Tibial nerve (tissue), 4 donors: ENCODE data around the gene MYO1D. TPM values are rescaled to one million over a fixed set of nuclear protein-coding genes. Genes with fewer than 3 reads are reported as not detected.
A peak's percentile ranks its signal among the peaks of the same experiment; 100 is the strongest.

Source experiments
- DNase-seq, 2 donors: peaks; one replicate each; pipeline ENCODE4 v3.0.0-alpha.2; 2019; ENCODE audit warnings: low spot score in 2 of 2
- H3K27ac ChIP-seq, 4 donors: fragments of 200-600 bp; sonication (generic) in 3 of 4; one replicate each; pipeline ENCODE4 v1.5.1; 2017 to 2019; ENCODE audit warnings: mild to moderate bottlenecking in 1 of 4
- H3K27me3 ChIP-seq, 2 donors: fragments of 200-600 bp; sonication (generic) in 1 of 2; one replicate each; pipeline versions ENCODE4 v1.5.1 to v1.6.0; 2017 to 2019
- H3K36me3 ChIP-seq, 3 donors: fragments of 200-600 bp; sonication (generic); one replicate each; pipeline ENCODE4 v1.5.1; 2018 to 2019
- H3K4me1 ChIP-seq, 4 donors: fragments of 200-600 bp; sonication (generic) in 3 of 4; one replicate each; pipeline ENCODE4 v1.5.1; 2017 to 2019
- H3K4me3 ChIP-seq, 4 donors: fragments of 200-600 bp; sonication (generic) in 3 of 4; one replicate each; pipeline ENCODE4 v1.5.1; 2017 to 2019; ENCODE audit warnings: mild to moderate bottlenecking in 1 of 4, moderate library complexity in 1 of 4
- H3K9me3 ChIP-seq, 4 donors: fragments of 200-600 bp; sonication (generic) in 3 of 4; one replicate each; pipeline ENCODE4 v1.5.1; 2017 to 2019
- CTCF ChIP-seq, 5 experiments: fragments of 200-600 bp in 3 of 5; fragments of 450-650 bp in 2 of 5; sonication (generic) in 3 of 5; IDR thresholded peaks; one replicate each; pipeline ENCODE4 v1.5.1; 2016 to 2019; ENCODE audit warnings: antibody characterized with exemption in 5 of 5, mild to moderate bottlenecking in 3 of 5, moderate library complexity in 2 of 5
- EP300 ChIP-seq, 2 donors: sonication (generic); formaldehyde crosslinking; IDR thresholded peaks; one replicate each; pipeline ENCODE4 v1.6.1; 2017; ENCODE audit warnings: antibody characterized with exemption in 2 of 2, mild to moderate bottlenecking in 1 of 2
- POLR2A ChIP-seq, 2 donors: fragments of 450-650 bp; IDR thresholded peaks; one replicate each; pipeline ENCODE4 v1.6.1; 2017; ENCODE audit warnings: antibody characterized with exemption in 2 of 2, mild to moderate bottlenecking in 2 of 2, moderate library complexity in 2 of 2
- WGBS, 2 donors: methylation state at CpG; one replicate each; pipeline ENCODE4 v1.1.5; 2018; 5-methylcytosine and 5-hydroxymethylcytosine counted together
- total RNA-seq, 4 donors: library from RNA; depleted of rRNA; stranded (reverse); fragments of >200 nt; gene quantifications; one replicate each; pipeline ENCODE4 v1.1.0, GENCODE V29; 2016

MYO1D gene
- total RNA-seq, 4 donors from 2014 or later = 28.5 to 49.6 (median 42.4) TPM

GRCh38 chr17:32673964-32674363 lies 203.0 kb downstream of the MYO1D start:
- Histone ChIP-seq H3K27me3 (no peaks in the 10 kb centered on the region), H3K36me3 (peaks cover 0 to 7% (median 0%) of the 10 kb centered on the region in 3 donors), H3K27ac (no peak overlapping the region), H3K9me3 (peaks cover 0 to 4% (median 0%) of the 10 kb centered on the region in 4 donors), H3K4me1 (peaks cover 0 to 5% (median 0%) of the 10 kb centered on the region in 4 donors), H3K4me3 (no peak overlapping the region)
- no peak for DNase-seq
- TF ChIP-seq EP300 (IDR thresholded peaks at IDR 0.05) (no peak), CTCF (IDR thresholded peaks at IDR 0.05) (no peak), POLR2A (IDR thresholded peaks at IDR 0.05) (no peak)
- WGBS, 2 donors = 42 to 61% methylated on average over 3 of the region's 3 CpGs

- no peak for TF ChIP-seq EP300 (IDR thresholded peaks at IDR 0.05)
- no peak for TF ChIP-seq CTCF (IDR thresholded peaks at IDR 0.05)
- TF ChIP-seq POLR2A (IDR thresholded peaks at IDR 0.05) = no peak
- DNase-seq = no peak
These were observed 204.2 kb downstream of the MYO1D start for GRCh38 chr17:32672711-32673110.

GRCh38 chr17:32671896-32672295 lies 205.0 kb downstream of the MYO1D start:
- Histone ChIP-seq H3K36me3 (peaks cover 0 to 7% (median 0%) of the 10 kb centered on the region in 3 donors), H3K4me3 (no peak overlapping the region), H3K27ac (no peak overlapping the region), H3K9me3 (peaks cover 0 to 4% (median 0%) of the 10 kb centered on the region in 4 donors), H3K27me3 (no peaks in the 10 kb centered on the region), H3K4me1 (peaks cover 0 to 5% (median 0%) of the 10 kb centered on the region in 4 donors)
- WGBS, 2 donors = 82 to 87% methylated on average over 1 of the region's 1 CpG
- TF ChIP-seq EP300 (IDR thresholded peaks at IDR 0.05) (peak in 1 of 2 donors; percentile 64), POLR2A (IDR thresholded peaks at IDR 0.05) (no peak)
- DNase-seq = peak; percentile 38 to 63

More at GRCh38 chr17:32672711-32673110, 204.2 kb downstream of the MYO1D start:
- H3K36me3 ChIP-seq = peaks cover 0 to 7% (median 0%) of the 10 kb centered on the region in 3 donors
- peaks cover 0 to 5% (median 0%) of the 10 kb centered on the region in 4 donors for H3K4me1 ChIP-seq
- H3K9me3 ChIP-seq = peaks cover 0 to 4% (median 0%) of the 10 kb centered on the region in 4 donors
- no peak overlapping the region for H3K4me3 ChIP-seq
- no peaks in the 10 kb centered on the region for H3K27me3 ChIP-seq
- WGBS, 2 donors = 41 to 55% methylated on average over 1 of the region's 1 CpG
- no peak overlapping the region for H3K27ac ChIP-seq

- no peaks in the 10 kb centered on the region for H3K27me3 ChIP-seq
- H3K36me3 ChIP-seq = no peaks in the 10 kb centered on the region
- TF ChIP-seq EP300 (IDR thresholded peaks at IDR 0.05) = no peak
- TF ChIP-seq CTCF (IDR thresholded peaks at IDR 0.05) = no peak
- no peak for TF ChIP-seq POLR2A (IDR thresholded peaks at IDR 0.05)
- H3K9me3 ChIP-seq = no peaks in the 10 kb centered on the region
- H3K4me1 ChIP-seq = no peaks in the 10 kb centered on the region
- WGBS, 2 donors = 81 to 86% methylated on average over 9 of the region's 9 CpGs
- no peak overlapping the region for H3K27ac ChIP-seq
- H3K4me3 ChIP-seq = no peak overlapping the region
- no peak for DNase-seq
These were observed 211.9 kb downstream of the MYO1D start for GRCh38 chr17:32664936-32665583.

- Histone ChIP-seq H3K4me3 (no peak overlapping the region), H3K27me3 (no peaks in the 10 kb centered on the region), H3K4me1 (peaks cover 0 to 4% (median 0%) of the 10 kb centered on the region in 4 donors), H3K27ac (no peak overlapping the region), H3K36me3 (peaks cover 0 to 3% (median 0%) of the 10 kb centered on the region in 3 donors), H3K9me3 (no peaks in the 10 kb centered on the region)
- WGBS, 2 donors = 54 to 57% methylated on average over 5 of the region's 5 CpGs
- TF ChIP-seq EP300 (IDR thresholded peaks at IDR 0.05) (no peak), CTCF (IDR thresholded peaks at IDR 0.05) (no peak)
- no peak for DNase-seq
These were observed 216.4 kb downstream of the MYO1D start for GRCh38 chr17:32660496-32660985.
